ENCODE data around the gene FLRT1. TPM values are rescaled to one million over a fixed set of nuclear protein-coding genes. Genes with fewer than 3 reads are reported as not detected.

Gene FLRT1
- polyA plus RNA-seq, 6 donors from 2014 or later = not detected

GRCh38 chr11:64049509-64049908, 13.8 kb downstream of the FLRT1 start:
- no peak for DNase-seq
- no peaks in the 10 kb centered on the region for H3K27me3 Mint-ChIP-seq
- H3K9me3 Mint-ChIP-seq = no peaks in the 10 kb centered on the region
- no peak overlapping the region for H3K4me3 Mint-ChIP-seq
- H3K27ac Mint-ChIP-seq = no peak overlapping the region
- H3K4me1 Mint-ChIP-seq = no peaks in the 10 kb centered on the region
- no peaks in the 10 kb centered on the region for H3K36me3 Mint-ChIP-seq
- ATAC-seq (ENCODE audit: low read depth in 2 of 2) = no peak

- H3K36me3 Mint-ChIP-seq = no peaks in the 10 kb centered on the region
- no peak overlapping the region for H3K4me3 Mint-ChIP-seq
- no peak overlapping the region for H3K27ac Mint-ChIP-seq
- DNase-seq = no peak
- no peak for ATAC-seq (ENCODE audit: low read depth in 2 of 2)
- no peaks in the 10 kb centered on the region for H3K27me3 Mint-ChIP-seq
- no peaks in the 10 kb centered on the region for H3K9me3 Mint-ChIP-seq
- H3K4me1 Mint-ChIP-seq = no peaks in the 10 kb centered on the region
Measured at GRCh38 chr11:64051297-64051696, 15.6 kb downstream of the FLRT1 start.

GRCh38 chr11:64052436-64052835, 16.7 kb downstream of the FLRT1 start:
- Mint-ChIP-seq H3K9me3 (no peaks in the 10 kb centered on the region), H3K4me3 (no peak overlapping the region), H3K4me1 (no peaks in the 10 kb centered on the region), H3K27ac (no peak overlapping the region), H3K27me3 (no peaks in the 10 kb centered on the region), H3K36me3 (no peaks in the 10 kb centered on the region)
- ATAC-seq (ENCODE audit: low read depth in 2 of 2) (no peak), DNase-seq (no peak)

DNA sequence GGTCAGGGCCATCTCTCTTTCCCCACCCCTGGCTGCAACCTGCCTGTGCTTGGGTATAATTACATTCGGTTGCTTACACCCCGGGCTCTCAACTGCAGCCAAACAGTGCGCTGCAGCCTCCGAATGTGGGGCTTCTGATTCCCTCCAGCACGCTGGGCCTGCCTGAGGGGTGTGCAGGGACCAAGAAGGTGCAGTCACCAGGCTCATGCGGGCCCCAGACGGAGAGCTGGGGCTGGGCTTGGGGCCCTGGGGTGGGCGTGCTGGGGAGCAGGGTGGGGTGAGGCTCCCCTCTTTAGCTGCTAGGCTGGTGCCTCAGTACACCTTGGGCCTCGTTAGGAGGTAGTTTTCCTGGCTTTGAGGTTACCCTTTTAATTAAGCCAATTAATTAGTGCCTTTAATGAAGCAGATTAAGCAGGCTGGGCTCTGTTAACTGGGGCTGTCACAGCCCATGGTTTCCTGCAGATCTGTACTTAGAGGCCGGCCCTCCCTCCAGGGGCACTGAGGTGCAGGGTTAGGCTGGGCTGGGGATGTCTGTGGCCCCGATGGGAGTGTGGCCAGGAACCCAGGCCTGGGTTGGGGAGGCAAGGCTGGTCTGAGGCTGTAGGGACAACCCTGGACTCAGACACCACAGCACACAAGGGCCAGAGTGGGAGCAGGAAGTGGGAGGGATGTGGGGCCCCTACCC, 17.3 kb downstream of the FLRT1 start:
- Mint-ChIP-seq H3K27ac (no peak overlapping the region), H3K9me3 (no peaks in the 10 kb centered on the region), H3K27me3 (no peaks in the 10 kb centered on the region), H3K36me3 (no peaks in the 10 kb centered on the region), H3K4me3 (no peak overlapping the region), H3K4me1 (no peaks in the 10 kb centered on the region)
- ATAC-seq (ENCODE audit: low read depth in 2 of 2) (no peak), DNase-seq (no peak)

- no peak overlapping the region for H3K4me3 Mint-ChIP-seq
- H3K36me3 Mint-ChIP-seq = no peaks in the 10 kb centered on the region
- no peak for DNase-seq
- ATAC-seq (ENCODE audit: low read depth in 2 of 2) = no peak
- no peaks in the 10 kb centered on the region for H3K4me1 Mint-ChIP-seq
- peak overlapping the region in 1 of 6 donors; percentile 12 for H3K27ac Mint-ChIP-seq
- peaks cover 0 to 1% (median 0%) of the 10 kb centered on the region in 3 donors for H3K27me3 Mint-ChIP-seq
- no peaks in the 10 kb centered on the region for H3K9me3 Mint-ChIP-seq
Measured at GRCh38 chr11:64053699-64054098, 18.0 kb downstream of the FLRT1 start.

GRCh38 chr11:64055077-64055476, 19.3 kb downstream of the FLRT1 start:
- DNase-seq (no peak), ATAC-seq (ENCODE audit: low read depth in 2 of 2) (no peak)
- Mint-ChIP-seq H3K27ac (peak overlapping the region in 2 of 6 donors; percentile 23 to 84), H3K9me3 (no peaks in the 10 kb centered on the region), H3K4me3 (no peak overlapping the region), H3K4me1 (no peaks in the 10 kb centered on the region), H3K36me3 (no peaks in the 10 kb centered on the region), H3K27me3 (peaks cover 0 to 6% (median 0%) of the 10 kb centered on the region in 3 donors)

- Mint-ChIP-seq H3K27ac (peak overlapping the region in 1 of 6 donors; percentile 38), H3K4me3 (no peak overlapping the region), H3K27me3 (peaks cover 4 to 18% (median 5%) of the 10 kb centered on the region in 3 donors), H3K36me3 (no peaks in the 10 kb centered on the region), H3K9me3 (no peaks in the 10 kb centered on the region), H3K4me1 (peaks cover 5 to 11% (median 5%) of the 10 kb centered on the region in 3 donors)
- DNase-seq (no peak), ATAC-seq (ENCODE audit: low read depth in 2 of 2) (no peak)
Measured at GRCh38 chr11:64056213-64056785, 20.6 kb downstream of the FLRT1 start.

- Mint-ChIP-seq H3K36me3 (no peaks in the 10 kb centered on the region), H3K4me1 (peaks cover 8 to 16% (median 9%) of the 10 kb centered on the region in 3 donors), H3K27me3 (peaks cover 5 to 23% (median 10%) of the 10 kb centered on the region in 3 donors), H3K9me3 (no peaks in the 10 kb centered on the region), H3K4me3 (peak overlapping the region in 1 of 8 donors; percentile 62), H3K27ac (no peak overlapping the region)
- DNase-seq (no peak), ATAC-seq (ENCODE audit: low read depth in 2 of 2) (no peak)
Measured at GRCh38 chr11:64056861-64057260, 21.1 kb downstream of the FLRT1 start.

DNA sequence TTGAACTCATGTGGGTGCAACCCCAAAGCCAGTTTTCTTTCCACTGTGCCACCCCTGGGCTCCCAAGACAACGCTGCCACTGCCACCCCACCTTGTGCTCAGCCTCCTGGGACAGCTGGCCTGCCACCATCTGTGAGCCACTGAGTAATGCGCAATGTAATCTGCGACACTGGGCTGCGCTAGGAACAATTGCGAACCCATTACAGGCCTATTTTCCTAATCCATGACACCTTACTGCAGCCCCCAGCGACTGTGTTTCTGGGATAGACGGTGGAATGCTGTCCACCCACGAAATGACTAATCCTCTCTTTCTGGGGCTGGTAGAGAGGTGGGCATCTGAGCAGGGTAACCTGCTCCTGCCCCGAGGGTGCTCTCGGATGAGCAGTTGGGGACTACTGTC, 22.2 kb downstream of the FLRT1 start:
- ATAC-seq (ENCODE audit: low read depth in 2 of 2) = no peak
- Mint-ChIP-seq H3K36me3 (no peaks in the 10 kb centered on the region), H3K4me3 (no peak overlapping the region), H3K27me3 (peaks cover 5 to 32% (median 20%) of the 10 kb centered on the region in 3 donors), H3K27ac (peak overlapping the region in 1 of 6 donors; percentile 49), H3K4me1 (peaks cover 10 to 20% (median 13%) of the 10 kb centered on the region in 3 donors), H3K9me3 (no peaks in the 10 kb centered on the region)
- no peak for DNase-seq

- H3K4me3 Mint-ChIP-seq = peak overlapping the region in 1 of 8 donors; percentile 9
- peak overlapping the region in 1 of 6 donors; percentile 49 for H3K27ac Mint-ChIP-seq
- H3K27me3 Mint-ChIP-seq = peaks cover 5 to 38% (median 26%) of the 10 kb centered on the region in 3 donors
- DNase-seq (no peak), ATAC-seq (ENCODE audit: low read depth in 2 of 2) (no peak)
- H3K36me3 Mint-ChIP-seq = no peaks in the 10 kb centered on the region
- peaks cover 10 to 20% (median 13%) of the 10 kb centered on the region in 3 donors for H3K4me1 Mint-ChIP-seq
- no peaks in the 10 kb centered on the region for H3K9me3 Mint-ChIP-seq
Measured at GRCh38 chr11:64058494-64058893, 22.8 kb downstream of the FLRT1 start.

DNA sequence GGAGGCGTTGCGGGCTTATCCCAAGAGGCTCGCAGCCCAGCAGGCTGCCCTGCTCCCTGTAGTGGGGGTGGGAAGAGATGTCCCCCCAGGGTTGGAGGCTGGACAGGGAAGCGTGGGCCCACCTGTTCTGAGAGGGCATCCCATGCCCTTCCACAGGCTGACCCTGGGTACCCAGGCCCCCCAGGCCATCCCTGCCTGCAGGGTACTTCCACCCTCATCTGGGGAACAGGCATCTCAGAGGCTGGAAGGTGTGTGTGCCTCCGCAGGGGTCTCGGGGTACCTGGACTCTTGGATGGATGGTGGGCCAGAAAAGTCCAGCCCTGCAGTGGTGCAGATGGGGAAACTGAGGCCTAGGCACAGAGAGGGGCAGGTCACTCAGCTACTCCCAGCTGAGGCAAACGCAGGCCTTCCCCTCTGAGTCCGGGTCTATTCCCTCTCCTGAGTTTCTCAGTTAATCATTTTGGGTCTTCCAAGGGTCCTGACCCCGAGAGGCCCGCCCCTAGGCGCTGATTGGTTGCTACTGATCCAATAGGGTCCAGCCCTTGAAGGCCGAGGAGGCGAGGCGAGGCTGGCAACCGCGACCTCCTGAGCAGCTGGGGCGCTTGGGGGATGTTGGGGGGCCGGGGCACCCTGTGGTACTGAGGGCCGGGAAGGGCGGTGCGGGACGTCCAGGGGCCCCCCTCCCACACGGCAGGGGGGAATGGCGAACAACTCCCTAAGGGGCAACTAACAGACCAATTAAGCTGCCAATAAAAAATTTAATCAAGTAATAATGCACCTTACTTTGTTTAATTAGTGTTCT, 23.8 kb downstream of the FLRT1 start:
- H3K36me3 Mint-ChIP-seq = no peaks in the 10 kb centered on the region
- peak overlapping the region in 4 of 8 donors; percentile 52 to 78 (median 71) for H3K4me3 Mint-ChIP-seq

DNA sequence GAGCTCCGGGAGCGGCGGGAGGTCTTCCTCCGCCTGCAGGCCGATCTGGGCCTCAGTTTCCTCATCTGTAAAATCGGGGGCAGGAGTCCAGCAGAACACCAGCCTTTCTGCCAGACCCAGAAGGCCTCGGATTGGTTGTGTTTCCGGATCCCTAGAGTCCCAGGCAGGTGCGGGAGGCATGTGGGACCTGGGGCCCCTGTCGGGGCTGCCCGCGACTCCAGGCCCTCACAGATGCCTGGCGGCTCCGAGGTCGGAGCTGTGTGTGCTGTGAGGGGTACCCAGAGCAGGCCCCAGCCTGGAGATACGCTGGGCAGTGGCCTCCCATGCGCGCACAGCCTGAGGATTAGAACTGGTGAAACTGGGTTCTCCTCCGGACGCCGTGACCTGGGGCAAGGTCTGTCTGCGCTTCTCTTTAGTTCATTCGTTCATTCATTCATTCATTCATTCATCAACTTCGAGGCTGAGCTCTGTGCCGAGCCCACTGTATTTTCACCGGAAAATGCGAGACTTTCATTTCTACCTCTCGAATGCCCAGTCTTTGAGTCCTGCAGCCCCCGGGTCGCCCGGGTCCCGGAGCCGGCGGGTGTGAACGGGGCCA, 24.6 kb downstream of the FLRT1 start:
- H3K36me3 Mint-ChIP-seq = no peaks in the 10 kb centered on the region
- peak in 1 of 2 donors; percentile 26 for ATAC-seq (ENCODE audit: low read depth in 2 of 2)
- peaks cover 5 to 44% (median 42%) of the 10 kb centered on the region in 3 donors for H3K27me3 Mint-ChIP-seq
- no peak overlapping the region for H3K27ac Mint-ChIP-seq
- no peak for DNase-seq
- H3K9me3 Mint-ChIP-seq = no peaks in the 10 kb centered on the region
- H3K4me3 Mint-ChIP-seq = peak overlapping the region in 7 of 8 donors; percentile 69 to 90 (median 78)
- peaks cover 13 to 20% (median 14%) of the 10 kb centered on the region in 3 donors for H3K4me1 Mint-ChIP-seq

More for the DNA sequence above, 23.8 kb downstream of the FLRT1 start:
- Mint-ChIP-seq H3K27me3 (peaks cover 5 to 38% (median 36%) of the 10 kb centered on the region in 3 donors), H3K4me1 (peaks cover 10 to 20% (median 13%) of the 10 kb centered on the region in 3 donors), H3K9me3 (no peaks in the 10 kb centered on the region), H3K27ac (peak overlapping the region in 1 of 6 donors; percentile 95)
- ATAC-seq (ENCODE audit: low read depth in 2 of 2) (no peak), DNase-seq (no peak)

GRCh38 chr11:64060861-64061444, 25.2 kb downstream of the FLRT1 start:
- ATAC-seq (ENCODE audit: low read depth in 2 of 2) (peak; percentile 83 to 89), DNase-seq (peak; percentile 59)
- peaks cover 13 to 20% (median 14%) of the 10 kb centered on the region in 3 donors for H3K4me1 Mint-ChIP-seq
- peak overlapping the region; percentile 76 to 90 (median 85) for H3K4me3 Mint-ChIP-seq
- H3K27ac Mint-ChIP-seq = no peak overlapping the region
- H3K9me3 Mint-ChIP-seq = no peaks in the 10 kb centered on the region
- H3K27me3 Mint-ChIP-seq = peaks cover 5 to 44% (median 42%) of the 10 kb centered on the region in 3 donors
- no peaks in the 10 kb centered on the region for H3K36me3 Mint-ChIP-seq
